ENCODE measurements around the gene MTSS2. TPM values are rescaled to one million over a fixed set of nuclear protein-coding genes. Genes with fewer than 3 reads are reported as not detected.
A peak's percentile ranks its signal among the peaks of the same experiment; 100 is the strongest.

MTSS2 gene
- total and polyA plus RNA-seq, 2 of the 4 experiments (the other 2 are of a cell fraction) = 9.1 to 86.2 TPM

DNA sequence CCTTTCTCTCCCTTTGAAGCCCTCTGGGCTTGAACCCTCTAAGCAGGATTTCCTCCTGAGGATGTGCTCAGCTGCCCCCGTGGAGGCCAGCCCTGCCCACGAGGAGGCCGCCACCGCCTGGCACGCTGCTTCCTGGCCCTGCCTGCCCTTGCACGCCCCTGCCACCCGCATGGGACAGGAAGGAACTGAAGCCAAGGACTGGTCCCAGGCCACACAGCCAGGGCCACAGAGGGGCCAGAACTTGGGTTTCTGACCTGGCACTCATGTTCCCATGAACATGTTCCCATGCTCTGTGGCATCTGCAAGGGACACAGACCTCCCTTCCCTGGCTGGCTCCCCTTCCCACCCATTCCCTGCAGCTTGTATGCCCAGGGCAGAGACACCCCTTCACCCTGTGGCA is 24.1 kb upstream of the MTSS2 start (continued):
- TF ChIP-seq, protein P1, sequence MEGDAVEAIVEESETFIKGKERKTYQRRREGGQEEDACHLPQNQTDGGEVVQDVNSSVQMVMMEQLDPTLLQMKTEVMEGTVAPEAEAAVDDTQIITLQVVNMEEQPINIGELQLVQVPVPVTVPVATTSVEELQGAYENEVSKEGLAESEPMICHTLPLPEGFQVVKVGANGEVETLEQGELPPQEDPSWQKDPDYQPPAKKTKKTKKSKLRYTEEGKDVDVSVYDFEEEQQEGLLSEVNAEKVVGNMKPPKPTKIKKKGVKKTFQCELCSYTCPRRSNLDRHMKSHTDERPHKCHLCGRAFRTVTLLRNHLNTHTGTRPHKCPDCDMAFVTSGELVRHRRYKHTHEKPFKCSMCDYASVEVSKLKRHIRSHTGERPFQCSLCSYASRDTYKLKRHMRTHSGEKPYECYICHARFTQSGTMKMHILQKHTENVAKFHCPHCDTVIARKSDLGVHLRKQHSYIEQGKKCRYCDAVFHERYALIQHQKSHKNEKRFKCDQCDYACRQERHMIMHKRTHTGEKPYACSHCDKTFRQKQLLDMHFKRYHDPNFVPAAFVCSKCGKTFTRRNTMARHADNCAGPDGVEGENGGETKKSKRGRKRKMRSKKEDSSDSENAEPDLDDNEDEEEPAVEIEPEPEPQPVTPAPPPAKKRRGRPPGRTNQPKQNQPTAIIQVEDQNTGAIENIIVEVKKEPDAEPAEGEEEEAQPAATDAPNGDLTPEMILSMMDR (conservative IDR thresholded peaks at IDR 0.05; ENCODE audit: low read depth, low read length) = no peak
- TF ChIP-seq MAZ (IDR thresholded peaks at IDR 0.05; ENCODE audit: borderline replicate concordance, low read depth, low read length) = no peak
- TF ChIP-seq FOS (IDR thresholded peaks at IDR 0.05; ENCODE audit: low read depth, low read length) = no peak
- no peak for TF ChIP-seq BHLHE40 (IDR thresholded peaks at IDR 0.05; ENCODE audit: low read depth, low read length)

DNA sequence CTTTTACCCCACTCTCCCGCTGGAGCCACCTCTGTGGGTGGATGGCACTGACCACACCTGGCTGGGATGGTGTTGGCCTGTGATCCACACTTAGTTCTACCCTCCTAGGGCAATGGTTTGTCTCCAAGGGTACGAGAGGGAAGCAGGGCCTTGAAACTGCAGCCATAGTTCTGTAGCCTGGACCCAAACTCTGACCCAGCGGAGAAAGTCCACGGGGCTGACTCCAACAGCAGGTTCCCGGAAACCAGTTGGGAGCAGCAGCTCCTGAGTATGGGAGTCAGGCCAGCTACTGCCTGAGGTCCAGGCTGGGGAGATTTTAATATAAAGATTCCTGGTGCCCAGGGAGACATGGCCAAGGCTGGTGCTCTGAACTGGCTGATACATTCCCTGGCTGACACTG is 23.6 kb upstream of the MTSS2 start:
- Histone ChIP-seq H3K27ac (ENCODE audit: insufficient read depth, low read length) (no peak overlapping the region), H2BK120ac (ENCODE audit: low read depth, low read length) (peak overlapping the region; percentile 14; the same call in 1 of the 2 replicates), H3K9me3 (ENCODE audit: control insufficient read depth, insufficient read depth, low read length) (no peaks in the 10 kb centered on the region), H2AFZ (replicated peaks; ENCODE audit: low read length, poor library complexity) (no peak overlapping the region), H4K8ac (ENCODE audit: low read depth in 2 of 2, low read length in 2 of 2) (no peak overlapping the region), H3K18ac (ENCODE audit: low read depth, low read length) (no peak overlapping the region), H2AK5ac (ENCODE audit: low read depth, low read length) (no peak overlapping the region), H3K9me1 (ENCODE audit: insufficient read depth, low read length) (peaks cover 54% of the 10 kb centered on the region), H3K4ac (ENCODE audit: low read depth, low read length) (no peak overlapping the region), H3K56ac (ENCODE audit: extremely low read depth, insufficient read depth, low read length) (no peak overlapping the region), H4K5ac (ENCODE audit: low read depth, low read length) (no peak overlapping the region), H2BK5ac (ENCODE audit: low read depth, low read length, poor library complexity, severe bottlenecking) (no peak overlapping the region), H3K4me1 (ENCODE audit: control insufficient read depth, insufficient read depth, low read length) (peaks cover 41% of the 10 kb centered on the region), H3K36me3 (ENCODE audit: control insufficient read depth, insufficient read depth, low read length) (no peaks in the 10 kb centered on the region), H3K79me1 (ENCODE audit: low read depth in 1 of 2, low read length in 2 of 2) (peaks cover 9 to 61% of the 10 kb centered on the region in 2 experiments), H4K20me1 (ENCODE audit: insufficient read depth, low read length) (no peaks in the 10 kb centered on the region), H2BK20ac (ENCODE audit: low read depth, low read length) (peak overlapping the region; percentile 69), H2AK9ac (replicated peaks; ENCODE audit: low read depth, low read length, poor library complexity) (no peak overlapping the region), H3K27me3 (ENCODE audit: control insufficient read depth, insufficient read depth, low read length) (no peaks in the 10 kb centered on the region), H4K91ac (ENCODE audit: insufficient read depth, low read depth, low read length) (peak overlapping the region; percentile 33; the same call in 1 of the 2 replicates), H2BK15ac (ENCODE audit: low read depth, low read length) (no peak overlapping the region), H3K14ac (replicated peaks; ENCODE audit: low read depth, low read length) (no peak overlapping the region), H3K9ac (ENCODE audit: low read depth, low read length) (no peak overlapping the region), H3K4me2 (ENCODE audit: low read depth, low read length) (no peak overlapping the region), H3K23ac (ENCODE audit: low read depth, low read length) (no peak overlapping the region), H3K4me3 (ENCODE audit: insufficient read depth, low read depth, low read length) (no peak overlapping the region)
- ATAC-seq (ENCODE audit: low read depth) (no peak), DNase-seq (no peak)
- BruUV-seq (replicated peaks) = no TSS peak
- in situ Hi-C loops (cut with MboI; ENCODE audit: low sequenced_read_pairs) (no loop called here), intact Hi-C loops (cut with micrococcal nuclease) (no loop called here), dilution Hi-C loops (cut with HindIII; ENCODE audit: low sequenced_read_pairs, unreplicated experiment) (no loop called here)
- POLR2A ChIA-PET (ENCODE audit: unreplicated experiment) = no interaction called here
- no CpG with 5 or more reads among the region's 5 CpGs for WGBS, 2 experiments (ENCODE audit: extremely low coverage in 2 of 2, insufficient read length in 1 of 2)
- CTCF ChIA-PET = no interaction called here
- no peak for TF ChIP-seq MAFK (IDR thresholded peaks at IDR 0.05; ENCODE audit: low read depth, low read length)
- TF ChIP-seq NFE2L2 (IDR thresholded peaks at IDR 0.05; ENCODE audit: low read depth, low read length) = no peak
- no peak for TF ChIP-seq BHLHE40 (IDR thresholded peaks at IDR 0.05; ENCODE audit: low read depth, low read length)
- no peak for TF ChIP-seq SMC3 (IDR thresholded peaks at IDR 0.05; ENCODE audit: low read depth, low read length)
- TF ChIP-seq, protein P1 (conservative IDR thresholded peaks at IDR 0.05; ENCODE audit: low read depth, low read length) = no peak
- TF ChIP-seq, protein P2, sequence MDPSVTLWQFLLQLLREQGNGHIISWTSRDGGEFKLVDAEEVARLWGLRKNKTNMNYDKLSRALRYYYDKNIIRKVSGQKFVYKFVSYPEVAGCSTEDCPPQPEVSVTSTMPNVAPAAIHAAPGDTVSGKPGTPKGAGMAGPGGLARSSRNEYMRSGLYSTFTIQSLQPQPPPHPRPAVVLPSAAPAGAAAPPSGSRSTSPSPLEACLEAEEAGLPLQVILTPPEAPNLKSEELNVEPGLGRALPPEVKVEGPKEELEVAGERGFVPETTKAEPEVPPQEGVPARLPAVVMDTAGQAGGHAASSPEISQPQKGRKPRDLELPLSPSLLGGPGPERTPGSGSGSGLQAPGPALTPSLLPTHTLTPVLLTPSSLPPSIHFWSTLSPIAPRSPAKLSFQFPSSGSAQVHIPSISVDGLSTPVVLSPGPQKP (IDR thresholded peaks at IDR 0.05; ENCODE audit: borderline replicate concordance, low read depth, low read length) = no peak
- TF ChIP-seq POLR2A (IDR thresholded peaks at IDR 0.05; ENCODE audit: low read depth, low read length) = no peak
- TF ChIP-seq CHD1 (IDR thresholded peaks at IDR 0.05; ENCODE audit: low read depth, low read length) = no peak
- TF ChIP-seq MXI1 (IDR thresholded peaks at IDR 0.05; ENCODE audit: borderline replicate concordance, low read depth, low read length) = no peak
- no peak for TF ChIP-seq RAD21 (IDR thresholded peaks at IDR 0.05; ENCODE audit: low read length)
- no peak for TF ChIP-seq CEBPB (IDR thresholded peaks at IDR 0.05; ENCODE audit: low read depth, low read length)
- TF ChIP-seq MAZ (IDR thresholded peaks at IDR 0.05; ENCODE audit: borderline replicate concordance, low read depth, low read length) = no peak

All from IMR-90 (cell line).